Measurements from ENCODE around the gene SUCO. TPM values are rescaled to one million over a fixed set of nuclear protein-coding genes. Genes with fewer than 3 reads are reported as not detected.

Gene SUCO
- total RNA-seq, 1 donor from 2014 or later, result 68.9 TPM

- Histone ChIP-seq H3K9ac (ENCODE audit: low read depth in 1 of 3, low read length in 3 of 3) (no peak overlapping the region), H3K27me3 (ENCODE audit: control insufficient read depth in 3 of 3, insufficient read depth in 3 of 3, low read length in 3 of 3) (no peaks in the 10 kb centered on the region), H3K4me1 (ENCODE audit: control insufficient read depth in 3 of 3, insufficient read depth in 3 of 3, low read length in 3 of 3) (no peaks in the 10 kb centered on the region), H3K27ac (ENCODE audit: low read depth, low read length) (no peak overlapping the region), H3K9me3 (ENCODE audit: control insufficient read depth in 3 of 3, low read length in 3 of 3) (no peaks in the 10 kb centered on the region), H3K4me3 (ENCODE audit: low read length in 3 of 3) (no peak overlapping the region), H3K36me3 (ENCODE audit: control insufficient read depth in 3 of 3, insufficient read depth in 3 of 3, low read length in 3 of 3) (no peaks in the 10 kb centered on the region)
Observed at GRCh38 chr1:172653015-172653709, 120.2 kb downstream of the SUCO start.

- Histone ChIP-seq H3K4me3 (ENCODE audit: low read length in 3 of 3) (no peak overlapping the region), H3K27ac (ENCODE audit: low read depth, low read length) (no peak overlapping the region), H3K4me1 (ENCODE audit: control insufficient read depth in 3 of 3, insufficient read depth in 3 of 3, low read length in 3 of 3) (no peaks in the 10 kb centered on the region), H3K9ac (ENCODE audit: low read depth in 1 of 3, low read length in 3 of 3) (no peak overlapping the region), H3K9me3 (ENCODE audit: control insufficient read depth in 3 of 3, low read length in 3 of 3) (no peaks in the 10 kb centered on the region), H3K27me3 (ENCODE audit: control insufficient read depth in 3 of 3, insufficient read depth in 3 of 3, low read length in 3 of 3) (no peaks in the 10 kb centered on the region), H3K36me3 (ENCODE audit: control insufficient read depth in 3 of 3, insufficient read depth in 3 of 3, low read length in 3 of 3) (no peaks in the 10 kb centered on the region)
Observed at GRCh38 chr1:172654535-172654934, 121.6 kb downstream of the SUCO start.

- no peaks in the 10 kb centered on the region for H3K4me1 ChIP-seq (ENCODE audit: control insufficient read depth in 3 of 3, insufficient read depth in 3 of 3, low read length in 3 of 3)
- H3K27me3 ChIP-seq (ENCODE audit: control insufficient read depth in 3 of 3, insufficient read depth in 3 of 3, low read length in 3 of 3), result no peaks in the 10 kb centered on the region
- no peaks in the 10 kb centered on the region for H3K36me3 ChIP-seq (ENCODE audit: control insufficient read depth in 3 of 3, insufficient read depth in 3 of 3, low read length in 3 of 3)
- H3K9ac ChIP-seq (ENCODE audit: low read depth in 1 of 3, low read length in 3 of 3), result no peak overlapping the region
- no peak overlapping the region for H3K27ac ChIP-seq (ENCODE audit: low read depth, low read length)
- no peaks in the 10 kb centered on the region for H3K9me3 ChIP-seq (ENCODE audit: control insufficient read depth in 3 of 3, low read length in 3 of 3)
- no peak overlapping the region for H3K4me3 ChIP-seq (ENCODE audit: low read length in 3 of 3)
Observed at GRCh38 chr1:172656576-172656975, 123.6 kb downstream of the SUCO start.

GRCh38 chr1:172657586-172657985 is 124.6 kb downstream of the SUCO start:
- no peaks in the 10 kb centered on the region for H3K9me3 ChIP-seq (ENCODE audit: control insufficient read depth in 3 of 3, low read length in 3 of 3)
- no peak overlapping the region for H3K4me3 ChIP-seq (ENCODE audit: low read length in 3 of 3)
- H3K27ac ChIP-seq (ENCODE audit: low read depth, low read length), result no peak overlapping the region
- no peaks in the 10 kb centered on the region for H3K4me1 ChIP-seq (ENCODE audit: control insufficient read depth in 3 of 3, insufficient read depth in 3 of 3, low read length in 3 of 3)
- H3K27me3 ChIP-seq (ENCODE audit: control insufficient read depth in 3 of 3, insufficient read depth in 3 of 3, low read length in 3 of 3), result no peaks in the 10 kb centered on the region
- no peak overlapping the region for H3K9ac ChIP-seq (ENCODE audit: low read depth in 1 of 3, low read length in 3 of 3)
- H3K36me3 ChIP-seq (ENCODE audit: control insufficient read depth in 3 of 3, insufficient read depth in 3 of 3, low read length in 3 of 3), result no peaks in the 10 kb centered on the region

GRCh38 chr1:172658871-172659453 is 126.0 kb downstream of the SUCO start, which contains the start of gene FASLG:
TSS of gene FASLG (plus strand) at chr1:172659103. CDS start at chr1:172659202, 99 bp downstream.
- Histone ChIP-seq H3K9ac (ENCODE audit: low read depth in 1 of 3, low read length in 3 of 3) (no peak within 1 kb of the TSS), H3K36me3 (ENCODE audit: control insufficient read depth in 3 of 3, insufficient read depth in 3 of 3, low read length in 3 of 3) (no peaks in the 10 kb centered on the region), H3K4me3 (ENCODE audit: low read length in 3 of 3) (no peak within 1 kb of the TSS), H3K9me3 (ENCODE audit: control insufficient read depth in 3 of 3, low read length in 3 of 3) (no peaks in the 10 kb centered on the region), H3K27me3 (ENCODE audit: control insufficient read depth in 3 of 3, insufficient read depth in 3 of 3, low read length in 3 of 3) (no peaks in the 10 kb centered on the region), H3K27ac (ENCODE audit: low read depth, low read length) (no peak within 1 kb of the TSS), H3K4me1 (ENCODE audit: control insufficient read depth in 3 of 3, insufficient read depth in 3 of 3, low read length in 3 of 3) (no peaks in the 10 kb centered on the region)

- Histone ChIP-seq H3K27ac (ENCODE audit: low read depth, low read length) (no peak overlapping the region), H3K36me3 (ENCODE audit: control insufficient read depth in 3 of 3, insufficient read depth in 3 of 3, low read length in 3 of 3) (no peaks in the 10 kb centered on the region), H3K9ac (ENCODE audit: low read depth in 1 of 3, low read length in 3 of 3) (no peak overlapping the region), H3K4me1 (ENCODE audit: control insufficient read depth in 3 of 3, insufficient read depth in 3 of 3, low read length in 3 of 3) (no peaks in the 10 kb centered on the region), H3K4me3 (ENCODE audit: low read length in 3 of 3) (no peak overlapping the region), H3K9me3 (ENCODE audit: control insufficient read depth in 3 of 3, low read length in 3 of 3) (no peaks in the 10 kb centered on the region), H3K27me3 (ENCODE audit: control insufficient read depth in 3 of 3, insufficient read depth in 3 of 3, low read length in 3 of 3) (no peaks in the 10 kb centered on the region)
Observed at GRCh38 chr1:172661107-172661506, 128.2 kb downstream of the SUCO start.

Small RNA genes within 50 kb of the gene (small RNA-seq; reads per million reads assigned to genes)
- gene RNU6-693P, result not detected

Other genes with a start within 250 kb of the SUCO start
- 44.4 TPM for gene C1orf105, start 112.5 kb upstream of the SUCO start, total RNA-seq
- gene PIGC, start 89.1 kb upstream of the SUCO start, total RNA-seq, result 25.6 TPM
- under 0.01 TPM for gene FASLG, start 126.0 kb downstream of the SUCO start, total RNA-seq